Measurements from ENCODE around the gene PNPLA2. TPM values are rescaled to one million over a fixed set of nuclear protein-coding genes. Genes with fewer than 3 reads are reported as not detected.

Gene PNPLA2
- polyA plus RNA-seq, 1 donor: 98.0 TPM

DNA sequence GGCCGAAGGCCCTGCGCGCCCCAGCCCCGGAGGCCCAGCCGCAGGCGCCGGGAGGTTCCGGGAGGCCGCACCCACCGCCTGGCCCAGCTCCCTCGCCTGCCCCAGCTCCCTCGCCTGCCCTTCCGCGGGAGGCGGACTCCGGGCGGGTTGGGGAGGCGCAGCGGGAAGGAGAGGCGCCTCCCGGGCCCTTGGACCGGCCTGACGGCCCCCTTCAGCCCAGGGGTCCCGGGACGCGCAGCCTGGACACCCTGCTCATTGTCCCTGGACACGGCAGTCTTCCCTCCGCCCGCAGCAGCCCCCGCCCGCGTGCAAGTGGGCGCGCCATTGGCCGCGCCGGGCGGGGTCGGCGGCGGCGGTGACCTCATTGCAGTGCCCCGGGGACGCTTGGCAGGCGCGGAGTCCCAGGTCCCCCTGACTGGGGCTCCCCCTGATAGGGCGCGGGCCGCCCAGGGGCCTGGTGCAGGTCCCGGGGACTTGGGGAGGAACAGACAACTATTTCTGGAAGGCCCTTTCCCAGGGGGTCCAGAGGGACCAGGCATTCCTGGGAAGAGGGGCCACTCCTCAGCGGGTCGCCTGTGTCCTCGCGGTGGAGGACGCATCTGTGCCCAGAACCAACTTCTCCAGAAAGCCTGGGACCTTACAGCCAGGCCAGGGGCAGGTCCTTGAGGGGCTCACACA, 14.5 kb downstream of the PNPLA2 start:
- Histone ChIP-seq H3K36me3 (ENCODE audit: control insufficient read depth, insufficient read depth, low read length) (peaks cover 28% of the 10 kb centered on the region), H3K4me3 (ENCODE audit: low read length) (peak overlapping the region; percentile 85), H3K27ac (ENCODE audit: low read length) (peak overlapping the region; percentile 89), H3K4me1 (ENCODE audit: control insufficient read depth, insufficient read depth, low read length) (peaks cover 69% of the 10 kb centered on the region), H3K27me3 (ENCODE audit: control insufficient read depth, insufficient read depth, low read length) (peaks cover 41% of the 10 kb centered on the region), H3K9me3 (ENCODE audit: control insufficient read depth, low read depth, low read length) (no peaks in the 10 kb centered on the region)
- no CpG with 5 or more reads among the region's 55 CpGs for WGBS (ENCODE audit: insufficient coverage, low lambda C conversion rate)
- peak; percentile 70 to 89 for DNase-seq

DNA sequence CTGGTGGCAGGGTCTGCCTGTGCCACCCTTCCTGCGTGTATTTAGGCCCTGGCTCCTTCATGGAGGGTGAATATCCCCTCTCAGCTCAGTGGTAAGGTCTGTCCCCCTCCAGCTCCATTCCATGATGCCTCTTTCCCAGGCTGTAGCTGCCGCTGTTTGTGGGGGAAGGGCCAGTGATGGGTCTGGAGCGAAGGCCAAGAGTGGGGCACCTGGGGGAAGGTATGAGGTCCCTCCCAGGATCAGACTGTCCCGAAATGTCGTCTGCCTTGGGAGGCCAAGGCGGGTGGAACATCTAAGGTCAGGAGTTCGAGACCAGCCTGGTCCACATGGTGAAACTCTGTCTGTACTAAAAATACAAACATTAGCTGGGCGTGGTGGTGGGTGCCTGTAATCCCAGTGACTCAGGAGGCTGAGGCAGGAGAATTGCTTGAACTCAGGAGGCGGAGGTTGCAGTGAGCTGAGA, 15.2 kb downstream of the PNPLA2 start:
- no CpG with 5 or more reads among the region's 9 CpGs for WGBS (ENCODE audit: insufficient coverage, low lambda C conversion rate)
- Histone ChIP-seq H3K9me3 (ENCODE audit: control insufficient read depth, low read depth, low read length) (no peaks in the 10 kb centered on the region), H3K27me3 (ENCODE audit: control insufficient read depth, insufficient read depth, low read length) (peaks cover 34% of the 10 kb centered on the region), H3K27ac (ENCODE audit: low read length) (peak overlapping the region; percentile 89), H3K4me3 (ENCODE audit: low read length) (peak overlapping the region; percentile 85), H3K4me1 (ENCODE audit: control insufficient read depth, insufficient read depth, low read length) (peaks cover 69% of the 10 kb centered on the region), H3K36me3 (ENCODE audit: control insufficient read depth, insufficient read depth, low read length) (peaks cover 33% of the 10 kb centered on the region)
- peak; percentile 79 to 87 for DNase-seq

DNA sequence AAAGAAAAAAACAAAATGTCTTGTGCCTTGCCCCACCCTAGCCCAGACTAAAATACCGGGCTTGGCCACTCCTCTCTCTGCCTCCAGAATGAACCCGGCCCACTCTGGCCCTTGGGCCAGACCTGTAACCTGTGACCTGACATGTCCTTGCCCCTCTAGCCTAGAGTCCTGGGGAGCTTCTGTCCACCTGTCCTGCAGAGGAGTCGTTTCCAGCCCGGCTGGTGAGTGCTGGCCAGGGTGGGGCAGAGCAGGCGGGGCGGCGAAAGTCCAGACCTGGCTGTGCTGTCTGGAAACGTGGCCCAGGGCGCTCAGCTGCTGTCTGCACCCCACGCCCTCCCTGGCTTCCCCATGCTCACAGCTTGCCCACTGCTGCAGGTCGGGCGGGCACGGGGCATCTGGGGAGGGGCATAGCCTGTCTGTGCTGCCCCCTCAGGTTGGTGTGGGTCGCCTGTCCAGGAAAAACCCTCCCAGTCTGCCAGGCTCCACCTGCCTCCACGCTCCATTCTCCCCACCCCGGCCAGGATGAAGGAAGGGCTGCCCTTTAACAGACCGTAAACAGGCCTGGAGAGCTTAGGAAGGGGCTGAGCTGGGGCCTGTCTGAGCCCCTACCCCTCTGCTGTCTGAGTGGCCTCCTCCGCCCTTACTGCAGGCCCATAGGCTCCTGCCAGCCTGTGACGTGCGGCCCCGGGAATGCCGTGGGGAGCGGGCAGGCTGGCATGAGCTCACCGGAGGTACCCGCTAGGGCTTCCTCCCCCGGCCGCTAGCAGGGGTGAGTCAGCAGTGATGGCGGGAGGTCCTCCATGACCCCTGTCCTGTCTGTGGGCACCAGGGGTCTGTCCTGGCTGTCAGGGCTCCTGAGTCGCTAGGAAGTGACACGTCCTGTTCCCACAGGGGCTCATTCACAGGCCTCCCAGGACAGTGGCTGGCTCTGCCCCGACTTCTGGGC, 15.9 kb downstream of the PNPLA2 start:
- peaks cover 69% of the 10 kb centered on the region for H3K4me1 ChIP-seq (ENCODE audit: control insufficient read depth, insufficient read depth, low read length)
- peak overlapping the region; percentile 85 for H3K4me3 ChIP-seq (ENCODE audit: low read length)
- peaks cover 41% of the 10 kb centered on the region for H3K36me3 ChIP-seq (ENCODE audit: control insufficient read depth, insufficient read depth, low read length)
- peak overlapping the region; percentile 89 for H3K27ac ChIP-seq (ENCODE audit: low read length)
- H3K27me3 ChIP-seq (ENCODE audit: control insufficient read depth, insufficient read depth, low read length): peaks cover 27% of the 10 kb centered on the region
- no CpG with 5 or more reads among the region's 31 CpGs for WGBS (ENCODE audit: insufficient coverage, low lambda C conversion rate)
- no peaks in the 10 kb centered on the region for H3K9me3 ChIP-seq (ENCODE audit: control insufficient read depth, low read depth, low read length)
- DNase-seq: peak; percentile 79 to 87

DNA sequence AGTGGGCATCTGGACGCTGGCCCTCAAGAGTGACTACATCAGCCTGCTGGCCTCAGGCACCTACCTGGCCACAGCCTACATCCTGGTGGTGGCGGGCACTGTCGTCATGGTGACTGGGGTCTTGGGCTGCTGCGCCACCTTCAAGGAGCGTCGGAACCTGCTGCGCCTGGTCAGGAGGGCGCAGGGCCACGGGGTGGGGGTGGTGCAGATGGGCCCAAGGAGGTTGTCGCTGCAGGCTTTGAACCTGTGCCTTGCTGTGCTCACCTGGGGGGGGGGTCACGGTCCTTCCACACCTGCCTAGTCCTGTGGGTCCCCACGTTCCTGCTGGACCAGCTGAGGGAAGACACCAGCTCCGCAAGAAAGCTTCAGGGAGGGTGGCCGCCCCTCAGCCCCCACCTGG, 17.6 kb downstream of the PNPLA2 start:
- DNase-seq: no peak
- no CpG with 5 or more reads among the region's 14 CpGs for WGBS (ENCODE audit: insufficient coverage, low lambda C conversion rate)

DNA sequence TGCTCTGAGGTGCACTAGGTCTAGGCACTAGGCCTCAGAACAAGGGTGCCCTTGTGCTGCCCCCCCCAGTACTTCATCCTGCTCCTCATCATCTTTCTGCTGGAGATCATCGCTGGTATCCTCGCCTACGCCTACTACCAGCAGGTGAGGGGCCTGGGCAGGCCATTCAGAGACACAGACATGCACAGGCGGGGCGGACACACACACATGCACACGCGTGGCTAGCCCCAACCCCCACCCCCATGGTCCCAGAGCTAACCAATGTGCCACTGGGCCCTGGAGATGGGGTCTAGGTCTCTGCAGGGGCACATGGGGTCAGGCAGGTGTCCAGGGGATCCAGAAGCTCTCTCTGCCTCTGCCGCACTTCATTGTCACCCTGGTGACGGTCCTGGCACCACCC, 18.0 kb downstream of the PNPLA2 start:
- H3K27ac ChIP-seq (ENCODE audit: low read length): no peak overlapping the region
- H3K4me3 ChIP-seq (ENCODE audit: low read length): no peak overlapping the region
- peaks cover 60% of the 10 kb centered on the region for H3K4me1 ChIP-seq (ENCODE audit: control insufficient read depth, insufficient read depth, low read length)
- peaks cover 56% of the 10 kb centered on the region for H3K36me3 ChIP-seq (ENCODE audit: control insufficient read depth, insufficient read depth, low read length)
- no peaks in the 10 kb centered on the region for H3K9me3 ChIP-seq (ENCODE audit: control insufficient read depth, low read depth, low read length)
- WGBS (ENCODE audit: insufficient coverage, low lambda C conversion rate): no CpG with 5 or more reads among the region's 9 CpGs
- H3K27me3 ChIP-seq (ENCODE audit: control insufficient read depth, insufficient read depth, low read length): peaks cover 6% of the 10 kb centered on the region
- no peak for DNase-seq

More for the DNA sequence above, 17.6 kb downstream of the PNPLA2 start:
- H3K27me3 ChIP-seq (ENCODE audit: control insufficient read depth, insufficient read depth, low read length): peaks cover 10% of the 10 kb centered on the region
- peaks cover 61% of the 10 kb centered on the region for H3K4me1 ChIP-seq (ENCODE audit: control insufficient read depth, insufficient read depth, low read length)
- no peaks in the 10 kb centered on the region for H3K9me3 ChIP-seq (ENCODE audit: control insufficient read depth, low read depth, low read length)
- peaks cover 56% of the 10 kb centered on the region for H3K36me3 ChIP-seq (ENCODE audit: control insufficient read depth, insufficient read depth, low read length)
- H3K4me3 ChIP-seq (ENCODE audit: low read length): no peak overlapping the region
- no peak overlapping the region for H3K27ac ChIP-seq (ENCODE audit: low read length)

DNA sequence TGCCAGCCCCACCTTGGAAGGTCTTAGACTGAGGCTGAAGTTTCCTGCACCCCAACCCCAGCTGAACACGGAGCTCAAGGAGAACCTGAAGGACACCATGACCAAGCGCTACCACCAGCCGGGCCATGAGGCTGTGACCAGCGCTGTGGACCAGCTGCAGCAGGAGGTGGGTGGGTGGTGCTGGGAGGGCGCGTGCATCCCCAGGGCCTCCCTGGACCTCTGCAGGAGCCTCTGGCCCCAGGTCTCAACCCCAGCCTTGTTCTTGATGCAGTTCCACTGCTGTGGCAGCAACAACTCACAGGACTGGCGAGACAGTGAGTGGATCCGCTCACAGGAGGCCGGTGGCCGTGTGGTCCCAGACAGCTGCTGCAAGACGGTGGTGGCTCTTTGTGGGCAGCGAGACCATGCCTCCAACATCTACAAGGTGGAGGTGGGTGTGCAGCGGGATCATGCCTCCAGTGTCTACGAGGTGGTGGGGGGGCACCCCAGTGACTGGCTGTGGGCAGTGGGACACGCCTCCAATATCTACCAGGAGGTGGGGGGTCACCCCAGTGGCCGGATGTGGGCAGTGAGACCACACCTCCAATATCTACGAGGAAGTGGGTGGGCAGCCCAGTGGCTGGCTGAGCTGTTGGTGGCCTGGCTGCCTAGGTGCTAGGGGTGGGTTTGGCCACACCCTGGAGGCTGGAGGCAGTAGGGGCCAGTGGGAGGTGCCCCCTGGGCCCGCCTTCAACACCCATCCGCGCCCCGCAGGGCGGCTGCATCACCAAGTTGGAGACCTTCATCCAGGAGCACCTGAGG, 18.7 kb downstream of the PNPLA2 start:
- no CpG with 5 or more reads among the region's 22 CpGs for WGBS (ENCODE audit: insufficient coverage, low lambda C conversion rate)
- DNase-seq: no peak
- H3K27me3 ChIP-seq (ENCODE audit: control insufficient read depth, insufficient read depth, low read length): no peaks in the 10 kb centered on the region

DNA sequence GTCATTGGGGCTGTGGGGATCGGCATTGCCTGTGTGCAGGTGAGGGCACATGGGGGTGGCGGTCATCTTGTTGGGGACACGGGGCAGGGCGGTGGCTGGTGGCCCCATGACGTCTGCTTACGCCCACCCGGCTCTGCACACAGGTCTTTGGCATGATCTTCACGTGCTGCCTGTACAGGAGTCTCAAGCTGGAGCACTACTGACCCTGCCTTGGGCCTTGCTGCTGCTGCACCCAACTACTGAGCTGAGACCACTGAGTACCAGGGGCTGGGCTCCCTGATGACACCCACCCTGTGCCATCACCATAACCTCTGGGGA, 19.2 kb downstream of the PNPLA2 start:
- WGBS (ENCODE audit: insufficient coverage, low lambda C conversion rate): no CpG with 5 or more reads among the region's 8 CpGs
- no peak for DNase-seq
- peaks cover 56% of the 10 kb centered on the region for H3K36me3 ChIP-seq (ENCODE audit: control insufficient read depth, insufficient read depth, low read length)

More for the DNA sequence above, 18.7 kb downstream of the PNPLA2 start:
- no peak overlapping the region for H3K4me3 ChIP-seq (ENCODE audit: low read length)
- H3K27ac ChIP-seq (ENCODE audit: low read length): no peak overlapping the region
- peaks cover 56% of the 10 kb centered on the region for H3K36me3 ChIP-seq (ENCODE audit: control insufficient read depth, insufficient read depth, low read length)
- H3K9me3 ChIP-seq (ENCODE audit: control insufficient read depth, low read depth, low read length): no peaks in the 10 kb centered on the region
- H3K4me1 ChIP-seq (ENCODE audit: control insufficient read depth, insufficient read depth, low read length): peaks cover 53% of the 10 kb centered on the region

DNA sequence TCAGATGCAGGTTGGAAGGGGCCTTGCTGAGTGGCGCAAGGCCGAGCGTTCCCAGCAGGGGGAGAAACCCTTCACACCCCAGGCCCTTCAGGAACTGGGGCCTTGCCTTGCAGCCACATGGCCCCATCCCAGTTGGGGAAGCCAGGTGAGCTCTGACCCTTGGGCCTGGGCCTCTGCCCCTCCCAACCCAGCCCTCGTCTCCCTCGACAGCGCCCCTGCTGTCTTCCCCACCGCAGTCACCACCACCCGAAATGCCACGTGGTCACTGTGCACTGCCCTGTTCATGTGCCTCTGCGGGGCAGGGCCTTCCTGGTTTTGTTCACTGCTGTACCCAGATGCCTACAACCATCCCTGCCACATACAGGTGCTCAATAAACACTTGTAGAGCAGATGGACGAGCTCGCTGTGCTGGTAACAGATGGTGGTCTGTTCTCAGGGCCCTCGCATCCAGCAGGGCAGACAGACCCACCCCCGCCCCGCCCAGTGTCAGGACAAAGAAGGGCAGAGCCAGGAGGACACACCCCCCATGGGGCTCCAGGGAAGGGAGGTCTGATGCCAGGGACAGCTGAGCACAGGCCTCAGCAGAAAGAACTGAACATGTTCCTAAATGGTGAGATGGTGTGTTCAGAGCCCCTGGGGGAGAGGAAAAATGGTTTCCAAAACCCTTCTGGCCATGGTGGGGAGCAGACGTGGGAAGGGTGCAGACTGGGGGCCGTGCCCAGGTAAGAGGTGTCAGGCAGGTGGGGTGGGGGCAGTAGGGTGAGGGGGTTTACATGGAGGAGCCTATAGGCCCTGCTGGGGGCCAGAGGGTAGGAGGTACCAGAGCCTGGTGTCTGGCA, 19.9 kb downstream of the PNPLA2 start:
- Histone ChIP-seq H3K4me1 (ENCODE audit: control insufficient read depth, insufficient read depth, low read length) (peaks cover 56% of the 10 kb centered on the region), H3K36me3 (ENCODE audit: control insufficient read depth, insufficient read depth, low read length) (peaks cover 56% of the 10 kb centered on the region), H3K9me3 (ENCODE audit: control insufficient read depth, low read depth, low read length) (peaks cover 3% of the 10 kb centered on the region), H3K4me3 (ENCODE audit: low read length) (no peak overlapping the region), H3K27me3 (ENCODE audit: control insufficient read depth, insufficient read depth, low read length) (peaks cover 7% of the 10 kb centered on the region), H3K27ac (ENCODE audit: low read length) (peak overlapping the region; percentile 61)
- WGBS (ENCODE audit: insufficient coverage, low lambda C conversion rate): no CpG with 5 or more reads among the region's 17 CpGs
- DNase-seq: peak; percentile 68 to 82

More for the DNA sequence above, 19.2 kb downstream of the PNPLA2 start:
- Histone ChIP-seq H3K4me1 (ENCODE audit: control insufficient read depth, insufficient read depth, low read length) (peaks cover 51% of the 10 kb centered on the region), H3K27me3 (ENCODE audit: control insufficient read depth, insufficient read depth, low read length) (no peaks in the 10 kb centered on the region), H3K27ac (ENCODE audit: low read length) (peak overlapping the region; percentile 13), H3K4me3 (ENCODE audit: low read length) (no peak overlapping the region), H3K9me3 (ENCODE audit: control insufficient read depth, low read depth, low read length) (no peaks in the 10 kb centered on the region)

DNA sequence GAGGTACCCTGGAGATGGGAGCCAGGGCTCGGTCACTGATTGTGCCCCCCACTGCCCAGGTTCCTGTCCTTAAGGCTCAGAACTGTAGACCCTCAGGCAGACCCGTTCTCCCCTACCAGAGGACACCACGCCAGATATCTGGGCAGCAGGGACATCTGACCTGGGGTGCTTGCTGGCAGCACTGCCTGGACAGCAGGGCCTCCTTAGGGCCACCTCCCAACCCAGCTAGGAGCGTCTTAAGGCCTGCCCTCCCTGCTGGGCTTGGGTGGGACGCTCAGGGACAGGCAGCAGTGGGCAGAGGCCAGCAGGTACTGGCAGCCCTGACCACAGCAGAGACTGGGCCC, 20.5 kb downstream of the PNPLA2 start:
- Histone ChIP-seq H3K36me3 (ENCODE audit: control insufficient read depth, insufficient read depth, low read length) (peaks cover 56% of the 10 kb centered on the region), H3K4me1 (ENCODE audit: control insufficient read depth, insufficient read depth, low read length) (peaks cover 60% of the 10 kb centered on the region), H3K9me3 (ENCODE audit: control insufficient read depth, low read depth, low read length) (peaks cover 3% of the 10 kb centered on the region), H3K27ac (ENCODE audit: low read length) (peak overlapping the region; percentile 61), H3K27me3 (ENCODE audit: control insufficient read depth, insufficient read depth, low read length) (peaks cover 13% of the 10 kb centered on the region), H3K4me3 (ENCODE audit: low read length) (no peak overlapping the region)
- no peak for DNase-seq
- WGBS (ENCODE audit: insufficient coverage, low lambda C conversion rate): no CpG with 5 or more reads among the region's 5 CpGs

Data from large intestine (tissue), 3 donors.